HG02642 (cell line): ENCODE measurements around the gene GLT1D1.

Experiments used
- ATAC-seq: cut with Tn5 transposase; IDR thresholded peaks from one replicate; pipeline ENCODE4 v1.9.1; 2021; ENCODE audit warnings: mild to moderate bottlenecking; ENCODE audit not compliant: unreplicated experiment, poor library complexity

The GLT1D1 gene

GRCh38 chr12:128986957-128987356 is 133.7 kb downstream of the GLT1D1 start:
- no peak for ATAC-seq

DNA sequence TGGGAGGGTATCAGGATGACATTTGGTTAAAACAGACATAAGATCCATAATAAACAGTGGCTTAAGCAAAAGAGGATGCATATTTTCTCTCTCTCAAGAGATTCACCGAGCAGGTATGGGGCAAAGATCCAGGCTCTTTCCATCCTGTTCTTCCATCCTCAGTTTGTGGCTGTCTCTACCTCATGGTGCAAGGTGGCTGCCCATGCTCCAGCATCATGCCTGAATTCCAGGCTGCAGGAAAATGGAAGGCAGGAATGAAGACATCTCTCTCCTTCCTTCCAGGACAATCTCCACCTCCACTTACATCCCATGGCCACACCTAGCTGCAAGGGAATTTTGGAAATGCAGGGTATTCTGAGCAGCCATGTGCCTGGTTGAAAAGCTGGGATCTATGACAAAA is 136.0 kb downstream of the GLT1D1 start:
- no peak for ATAC-seq

GRCh38 chr12:128991716-128992115 is 138.4 kb downstream of the GLT1D1 start:
- no peak for ATAC-seq

GRCh38 chr12:128992116-128992515 is 138.8 kb downstream of the GLT1D1 start:
- no peak for ATAC-seq

GRCh38 chr12:128992550-128992949 is 139.3 kb downstream of the GLT1D1 start:
- no peak for ATAC-seq

DNA sequence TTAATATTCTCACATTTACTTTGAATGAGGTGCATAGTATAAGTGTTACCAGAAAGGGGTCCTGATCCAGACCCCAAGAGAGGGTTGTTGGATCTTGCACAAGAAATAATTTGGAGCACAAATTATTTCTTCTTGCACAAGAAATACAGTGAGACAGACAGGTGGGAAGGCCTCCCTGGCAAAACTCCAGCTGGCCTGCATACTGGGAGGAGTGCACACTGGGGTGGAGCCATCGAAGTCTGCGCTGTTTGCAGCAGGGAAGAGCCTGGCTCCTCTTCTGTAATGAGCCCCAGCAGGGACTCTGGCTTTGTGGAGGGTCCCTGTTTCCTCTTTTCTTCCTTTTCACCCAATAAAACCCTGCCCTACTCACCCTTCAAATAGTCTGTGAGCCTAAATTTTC is 141.6 kb downstream of the GLT1D1 start:
- ATAC-seq = no peak

DNA sequence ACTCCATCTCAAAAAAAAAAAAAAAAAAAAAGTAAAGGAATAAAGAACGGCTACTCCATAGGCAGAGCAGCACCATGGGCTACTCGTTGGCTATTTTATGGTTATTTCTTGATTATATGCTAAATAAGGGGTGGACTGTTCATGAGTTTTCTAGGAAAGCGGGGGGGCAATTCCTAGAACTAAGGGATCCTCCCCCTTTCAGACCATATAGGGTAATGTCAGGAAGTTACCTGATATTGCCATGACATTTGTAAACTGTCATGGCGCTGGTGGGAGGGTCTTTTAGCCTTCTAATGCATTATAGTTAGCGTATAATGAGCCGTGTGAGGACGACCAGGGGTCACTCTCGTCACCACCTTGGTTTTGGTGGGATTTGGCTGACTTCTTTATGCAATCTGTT is 142.3 kb downstream of the GLT1D1 start:
- ATAC-seq = no peak

DNA sequence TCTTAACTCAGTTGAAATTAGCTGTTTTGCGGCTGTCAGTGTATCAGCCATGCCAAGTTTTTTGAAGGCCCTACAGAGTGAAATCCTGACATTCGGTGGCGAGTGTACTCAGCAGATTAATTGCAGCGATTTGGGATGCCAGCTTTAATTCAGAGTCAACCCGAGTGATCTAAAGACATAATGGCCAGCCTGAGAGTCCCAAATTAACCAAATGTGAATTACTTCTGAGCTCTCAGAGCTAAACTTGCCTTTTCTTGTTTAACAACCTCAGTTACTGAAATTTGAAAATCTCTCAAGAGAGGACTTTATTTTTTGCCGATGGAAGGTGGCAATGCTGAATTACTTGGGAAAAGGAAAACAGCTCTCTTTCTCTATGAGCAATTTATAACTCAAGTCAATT is 148.5 kb downstream of the GLT1D1 start:
- ATAC-seq = no peak

DNA sequence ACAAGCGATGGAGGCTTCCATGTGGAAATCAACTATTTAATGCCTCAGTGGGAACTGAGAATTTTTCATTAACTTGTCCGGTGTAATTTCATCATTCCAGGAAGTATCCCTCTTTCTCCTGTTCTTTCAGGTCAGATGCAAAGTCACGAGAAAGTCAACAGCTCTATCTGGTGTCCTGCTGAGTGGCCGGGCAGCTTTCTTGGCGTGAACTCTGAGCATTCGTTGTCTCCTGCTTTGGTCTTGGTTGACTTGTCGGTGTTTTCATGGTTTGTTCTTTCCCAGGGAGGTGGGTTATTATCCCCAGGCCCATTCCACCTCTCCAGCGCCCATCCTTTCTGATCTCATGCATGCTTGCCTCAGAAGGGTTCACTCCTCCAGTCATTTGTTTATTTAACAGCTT is 149.1 kb downstream of the GLT1D1 start:
- ATAC-seq = no peak

GRCh38 chr12:129005416-129005815 is 152.1 kb downstream of the GLT1D1 start:
- ATAC-seq = no peak

DNA sequence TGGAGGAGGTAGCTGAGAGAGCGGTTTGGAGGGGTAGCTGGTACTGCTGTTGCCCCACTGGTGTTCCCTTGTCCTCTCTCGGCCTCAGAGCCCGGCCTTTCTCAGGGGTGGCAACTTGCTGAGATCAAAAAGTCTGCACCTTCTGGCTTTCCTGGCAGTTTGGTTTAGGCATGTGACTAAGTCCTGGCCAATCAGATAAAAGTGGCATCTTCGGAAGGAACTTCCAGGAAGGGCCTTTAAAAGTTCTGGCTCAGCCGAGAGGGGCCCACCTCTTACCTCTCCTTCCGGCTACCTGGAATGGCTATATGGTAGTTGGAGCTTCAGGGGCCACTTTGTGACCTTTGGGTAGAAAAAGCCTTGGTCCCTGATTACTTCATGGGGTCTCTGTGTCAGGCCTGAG is 152.6 kb downstream of the GLT1D1 start:
- ATAC-seq = no peak

- ATAC-seq = no peak
These were observed 156.8 kb downstream of the GLT1D1 start for GRCh38 chr12:129009833-129010622.

DNA sequence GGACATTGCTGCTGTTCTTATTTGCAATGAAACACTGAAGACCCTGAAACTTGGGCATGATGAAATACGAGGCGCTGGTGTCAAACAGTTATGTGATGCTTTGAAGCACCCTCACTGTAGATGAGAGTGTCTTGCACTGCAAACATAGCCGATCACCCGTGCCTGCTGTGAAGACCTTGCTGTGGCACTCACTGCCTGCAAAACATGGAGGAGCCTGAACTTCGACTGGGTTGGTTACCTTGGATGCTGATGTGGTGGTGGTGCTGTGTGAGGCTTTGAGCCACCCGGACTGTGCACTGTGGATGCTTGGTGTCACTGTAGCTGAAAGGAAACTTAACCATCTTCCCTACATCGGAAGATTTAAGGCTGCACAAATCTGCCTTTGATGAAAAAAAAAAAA is 162.9 kb downstream of the GLT1D1 start:
- ATAC-seq = no peak

DNA sequence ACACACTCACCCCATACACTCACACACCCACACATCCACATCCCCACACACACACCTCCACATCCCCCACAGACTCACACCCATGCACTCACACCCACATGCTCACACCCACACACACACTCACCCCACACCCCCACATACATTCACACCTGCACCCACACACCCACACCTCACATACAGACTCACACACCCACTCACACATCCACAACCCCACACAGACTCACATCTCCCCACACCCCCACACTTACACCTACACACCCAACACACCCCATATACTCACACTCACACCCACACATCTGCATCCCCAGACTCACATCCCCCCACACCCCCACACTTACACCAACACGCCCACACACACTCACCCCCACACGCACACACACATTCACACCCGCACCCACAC is 171.8 kb downstream of the GLT1D1 start:
- no peak for ATAC-seq

DNA sequence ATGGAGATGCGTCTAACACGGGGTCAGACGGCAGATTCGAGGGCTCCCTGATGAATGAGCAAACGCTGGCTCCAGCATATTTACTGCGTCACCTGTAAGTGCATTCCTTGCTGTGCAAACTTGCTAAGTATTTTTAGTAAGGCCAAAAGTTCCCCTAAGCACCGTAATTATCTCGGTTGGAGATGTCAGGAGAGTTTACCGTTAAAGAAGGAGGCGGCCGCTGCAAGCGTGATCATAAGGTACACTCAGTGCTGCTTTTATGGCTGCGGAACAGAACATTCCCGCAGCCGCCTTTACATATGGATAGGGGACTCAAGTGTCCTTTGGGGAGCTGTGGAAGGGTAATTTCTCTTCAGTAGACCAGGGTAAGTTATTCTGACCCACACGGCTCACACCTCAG is 175.6 kb downstream of the GLT1D1 start:
- no peak for ATAC-seq
